Smooth muscle cell (in vitro differentiated cells): ENCODE data around the gene MEX3A. TPM values are rescaled to one million over a fixed set of nuclear protein-coding genes. Genes with fewer than 3 reads are reported as not detected.

ENCODE experiments used
- DNase-seq: peaks from one replicate; lab custom pipeline; 2025; ENCODE audit not compliant: unreplicated experiment; lab: John Stamatoyannopoulos, UW
- H2AFZ ChIP-seq: fragments of 200-600 bp; sonication (generic); 2 replicates; pipeline ENCODE4 v1.6.0; 2016; ENCODE audit warnings: antibody characterized with exemption, low read depth, mild to moderate bottlenecking
- H3F3A ChIP-seq: fragments of 200-600 bp; sonication (generic); 2 replicates; pipeline ENCODE4 v1.6.0; 2017; ENCODE audit warnings: antibody characterized with exemption, low read depth
- H3K27ac ChIP-seq: fragments of 200-600 bp; sonication (generic); 2 replicates; pipeline ENCODE4 v1.5.1; 2016; ENCODE audit warnings: low read depth, mild to moderate bottlenecking
- H3K27me3 ChIP-seq: fragments of 200-600 bp; sonication (generic); 2 replicates; pipeline ENCODE4 v1.6.1; 2016; ENCODE audit warnings: low read depth, mild to moderate bottlenecking
- H3K36me3 ChIP-seq: fragments of 200-600 bp; sonication (generic); 2 replicates; pipeline ENCODE4 v1.5.1; 2016; ENCODE audit warnings: low read depth
- H3K4me1 ChIP-seq: fragments of 200-600 bp; sonication (generic); 2 replicates; pipeline ENCODE4 v1.5.1; 2016; ENCODE audit warnings: low read depth
- H3K4me2 ChIP-seq: fragments of 200-600 bp; sonication (generic); 2 replicates; pipeline ENCODE4 v1.6.0; 2016; ENCODE audit warnings: mild to moderate bottlenecking
- H3K4me3 ChIP-seq: fragments of 200-600 bp; sonication (generic); 2 replicates; pipeline ENCODE4 v1.5.1; 2016; ENCODE audit warnings: mild to moderate bottlenecking
- H3K79me2 ChIP-seq: fragments of 200-600 bp; sonication (generic); 2 replicates; pipeline ENCODE4 v1.6.0; 2016; ENCODE audit warnings: low read depth, mild to moderate bottlenecking
- H3K9ac ChIP-seq: fragments of 200-600 bp; sonication (generic); 2 replicates; pipeline ENCODE4 v1.6.0; 2016; ENCODE audit warnings: low read depth
- H3K9me3 ChIP-seq: fragments of 200-600 bp; sonication (generic); replicated peaks from 2 replicates; pipeline ENCODE4 v1.5.1; 2016; ENCODE audit warnings: low read depth
- H4K20me1 ChIP-seq: fragments of 200-600 bp; sonication (generic); 2 replicates; pipeline ENCODE4 v1.6.0; 2016; ENCODE audit warnings: low read depth
- WGBS: methylation state at CpG from one replicate; pipeline ENCODE4 v1.1.7; 2016; ENCODE audit warnings: low lambda C conversion rate; 5-methylcytosine and 5-hydroxymethylcytosine counted together
- polyA plus RNA-seq: library from polyadenylated mRNA; unstranded; fragments of >200 nt; fragmentation: Nextera tagmentation; extraction: Ambion mirVana; gene quantifications from 2 replicates; pipeline ENCODE4 v1.2.1, GENCODE V29; 2016
- total RNA-seq: library from RNA; depleted of rRNA; stranded (reverse); fragments of >200 nt; gene quantifications from 2 replicates; pipeline ENCODE4 v1.2.3, GENCODE V29; 2014
- TF ChIP-seq, protein P1 (sequence below): fragments of 200-600 bp; sonication (generic); IDR thresholded peaks from 2 replicates; pipeline ENCODE4 v1.5.1; 2017; ENCODE audit warnings: borderline replicate concordance, mild to moderate bottlenecking, antibody characterized with exemption; ENCODE audit not compliant: insufficient read depth, poor library complexity, severe bottlenecking

The MEX3A gene
- total and polyA plus RNA-seq, 2 experiments from 2014 or later, result 10.5 to 13.8 TPM

DNA sequence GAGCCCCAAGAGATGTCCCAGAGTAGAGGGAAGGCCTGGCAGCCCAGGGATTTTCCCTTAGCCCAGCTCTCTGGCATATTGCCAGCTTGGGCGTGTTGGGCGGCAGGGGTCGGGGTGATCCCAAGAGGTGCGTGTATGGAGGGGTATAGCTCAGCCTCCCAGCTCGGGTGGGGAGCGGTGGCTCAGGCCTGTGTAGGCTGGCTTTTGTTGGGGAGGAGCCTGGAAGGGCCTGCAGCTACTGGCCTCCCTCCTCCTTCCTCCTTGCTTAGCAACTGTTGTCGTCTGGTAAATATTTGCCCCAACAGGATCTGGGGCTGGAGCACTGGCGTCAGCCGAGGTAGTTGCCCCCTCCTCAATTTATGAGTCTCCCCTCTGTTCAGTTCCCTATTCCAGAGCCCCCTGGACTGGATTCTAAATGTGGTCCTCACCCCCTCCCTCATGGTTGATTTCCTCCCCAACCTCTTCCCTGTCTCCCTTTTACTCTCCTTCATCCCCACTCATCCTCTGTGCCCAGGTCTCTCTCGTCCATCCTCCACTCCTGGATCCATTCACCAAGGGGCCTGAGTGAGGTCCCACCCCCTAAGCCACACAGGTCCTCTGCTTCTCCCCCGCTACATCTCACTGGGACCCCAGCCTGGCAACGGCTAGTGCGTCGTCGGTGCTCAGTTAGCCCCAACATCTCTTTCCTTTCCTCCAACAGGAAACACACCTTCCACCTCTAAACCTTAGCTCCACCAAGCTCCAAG lies 22.0 kb upstream of the MEX3A start:
- peak overlapping the region; percentile 96 for H3K9ac ChIP-seq
- peaks cover 38% of the 10 kb centered on the region for H3K79me2 ChIP-seq
- H2AFZ ChIP-seq, result no peak overlapping the region
- peaks cover 47% of the 10 kb centered on the region for H3K4me1 ChIP-seq
- no peaks in the 10 kb centered on the region for H3K9me3 ChIP-seq
- DNase-seq, result peak; percentile 89
- 38% methylated on average over 15 of the region's 15 CpGs for WGBS
- H3K36me3 ChIP-seq, result no peaks in the 10 kb centered on the region
- no peaks in the 10 kb centered on the region for H4K20me1 ChIP-seq
- no peak overlapping the region for H3K4me3 ChIP-seq
- peak overlapping the region; percentile 99 for H3K27ac ChIP-seq
- no peaks in the 10 kb centered on the region for H3K27me3 ChIP-seq
- peak overlapping the region; percentile 81 for H3K4me2 ChIP-seq
- TF ChIP-seq, protein P1, sequence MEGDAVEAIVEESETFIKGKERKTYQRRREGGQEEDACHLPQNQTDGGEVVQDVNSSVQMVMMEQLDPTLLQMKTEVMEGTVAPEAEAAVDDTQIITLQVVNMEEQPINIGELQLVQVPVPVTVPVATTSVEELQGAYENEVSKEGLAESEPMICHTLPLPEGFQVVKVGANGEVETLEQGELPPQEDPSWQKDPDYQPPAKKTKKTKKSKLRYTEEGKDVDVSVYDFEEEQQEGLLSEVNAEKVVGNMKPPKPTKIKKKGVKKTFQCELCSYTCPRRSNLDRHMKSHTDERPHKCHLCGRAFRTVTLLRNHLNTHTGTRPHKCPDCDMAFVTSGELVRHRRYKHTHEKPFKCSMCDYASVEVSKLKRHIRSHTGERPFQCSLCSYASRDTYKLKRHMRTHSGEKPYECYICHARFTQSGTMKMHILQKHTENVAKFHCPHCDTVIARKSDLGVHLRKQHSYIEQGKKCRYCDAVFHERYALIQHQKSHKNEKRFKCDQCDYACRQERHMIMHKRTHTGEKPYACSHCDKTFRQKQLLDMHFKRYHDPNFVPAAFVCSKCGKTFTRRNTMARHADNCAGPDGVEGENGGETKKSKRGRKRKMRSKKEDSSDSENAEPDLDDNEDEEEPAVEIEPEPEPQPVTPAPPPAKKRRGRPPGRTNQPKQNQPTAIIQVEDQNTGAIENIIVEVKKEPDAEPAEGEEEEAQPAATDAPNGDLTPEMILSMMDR, result no peak
- peaks cover 23% of the 10 kb centered on the region for H3F3A ChIP-seq

DNA sequence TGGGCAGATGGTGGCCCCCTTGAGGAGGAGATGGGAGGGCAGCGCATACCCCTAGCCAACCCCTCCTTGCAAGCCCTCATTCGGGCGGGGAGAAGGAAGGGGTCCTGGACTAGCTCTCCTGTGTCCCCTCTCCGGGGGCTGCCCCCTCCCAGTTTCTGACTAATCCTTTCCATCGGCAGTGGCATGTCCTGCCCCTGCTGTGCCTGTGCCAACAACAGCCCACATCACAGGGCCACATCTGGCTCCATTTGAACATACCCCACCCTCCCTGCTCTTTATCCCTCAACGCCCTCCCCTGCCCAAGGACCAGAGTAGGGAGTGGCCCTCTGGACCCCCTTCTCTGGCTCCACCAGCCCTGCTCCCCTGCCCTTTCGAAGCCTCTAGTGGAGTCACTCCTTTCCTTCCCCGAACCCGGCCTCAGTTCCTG lies 21.3 kb upstream of the MEX3A start:
- Histone ChIP-seq H3F3A (peaks cover 24% of the 10 kb centered on the region), H3K27ac (peak overlapping the region; percentile 99), H3K9me3 (no peaks in the 10 kb centered on the region), H3K4me2 (peak overlapping the region; percentile 81), H3K4me1 (peaks cover 51% of the 10 kb centered on the region), H4K20me1 (no peaks in the 10 kb centered on the region), H3K27me3 (no peaks in the 10 kb centered on the region), H2AFZ (no peak overlapping the region), H3K36me3 (no peaks in the 10 kb centered on the region), H3K4me3 (no peak overlapping the region), H3K79me2 (peaks cover 45% of the 10 kb centered on the region), H3K9ac (peak overlapping the region; percentile 96)
- WGBS, result 76% methylated on average over 9 of the region's 9 CpGs
- DNase-seq, result no peak
- TF ChIP-seq, protein P1, result no peak

DNA sequence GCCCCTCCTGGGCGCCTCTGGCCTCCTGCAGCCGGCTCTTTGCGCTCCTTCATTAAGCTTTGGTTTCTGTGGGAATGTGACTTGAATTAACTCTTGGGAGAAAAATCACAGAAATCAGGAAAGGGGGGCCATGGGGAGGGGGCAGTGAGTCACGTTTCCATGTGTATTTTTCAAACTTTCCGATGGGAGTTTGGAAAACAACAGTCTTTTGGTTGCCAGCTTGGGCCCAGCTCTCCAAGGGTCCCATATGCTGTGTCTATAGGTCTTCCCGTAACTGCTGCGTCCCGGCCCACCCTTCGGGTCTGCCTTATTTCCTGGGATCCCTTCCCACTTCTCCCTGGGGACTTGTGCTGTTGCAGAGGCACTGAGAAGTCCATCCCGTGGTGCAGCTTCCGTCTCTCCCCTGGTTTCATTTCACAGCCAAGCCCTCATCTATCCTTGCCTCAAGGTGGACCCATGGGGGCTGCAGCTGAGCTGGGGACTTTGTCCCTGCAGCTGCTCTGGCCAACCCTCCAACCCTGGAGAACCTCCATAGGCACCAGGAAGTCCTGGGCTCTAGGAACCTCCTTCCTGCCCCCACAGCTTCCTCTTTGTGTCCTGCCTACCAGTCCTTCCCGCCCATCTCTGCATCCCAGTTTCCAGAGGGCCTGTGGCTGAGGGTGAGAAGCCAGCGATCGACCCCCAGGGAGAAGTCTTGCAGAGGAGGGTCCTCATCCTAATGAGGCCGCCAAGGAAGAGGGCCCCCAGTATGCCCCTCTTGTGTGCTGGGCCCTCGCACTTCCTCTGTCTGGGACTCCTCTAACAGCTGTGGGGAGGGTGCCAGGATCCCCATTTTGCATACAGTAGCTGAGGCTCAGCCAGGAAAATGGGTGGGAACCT lies 20.6 kb upstream of the MEX3A start:
- no peak overlapping the region for H3K4me3 ChIP-seq
- no peak overlapping the region for H2AFZ ChIP-seq
- peak overlapping the region; percentile 81 for H3K4me2 ChIP-seq
- no peak for DNase-seq
- no peaks in the 10 kb centered on the region for H3K9me3 ChIP-seq
- H3K27ac ChIP-seq, result peak overlapping the region; percentile 99
- peaks cover 41% of the 10 kb centered on the region for H3K79me2 ChIP-seq
- TF ChIP-seq, protein P1, result no peak
- WGBS, result 66% methylated on average over 16 of the region's 16 CpGs
- H3K27me3 ChIP-seq, result no peaks in the 10 kb centered on the region
- no peaks in the 10 kb centered on the region for H3K36me3 ChIP-seq
- peak overlapping the region; percentile 96 for H3K9ac ChIP-seq
- H3F3A ChIP-seq, result peaks cover 27% of the 10 kb centered on the region
- peaks cover 52% of the 10 kb centered on the region for H3K4me1 ChIP-seq
- H4K20me1 ChIP-seq, result no peaks in the 10 kb centered on the region
